Left renal pelvis (tissue), 4 donors: ENCODE results near the gene DZIP1L. TPM values are rescaled to one million over a fixed set of nuclear protein-coding genes. Genes with fewer than 3 reads are reported as not detected.
"Not testable (repeated sequence)": the region's sequence is repeated elsewhere in the genome, so short reads cannot be mapped to it uniquely, and the experiment has no call there.

Source experiments
- DNase-seq, 4 donors: peaks; one replicate each; pipeline ENCODE4 v3.0.0-alpha.2; 2013; ENCODE audit warnings: low read depth in 4 of 4, low spot score in 3 of 4
- polyA plus RNA-seq, 4 donors: library from polyadenylated mRNA; unstranded; fragments of 120-200 nt; gene quantifications; one replicate each; pipeline ENCODE4 v1.2.1, GENCODE V29; 2013; ENCODE audit not compliant: insufficient read length in 4 of 4

DZIP1L gene
- polyA plus RNA-seq = 10 to 100 TPM in 3 of 4 donors, 1 to 10 TPM in 1; 9.6 to 22.9 (median 14.8) TPM

GRCh38 chr3:138114988-138115971 lies at the start of gene DZIP1L:
DZIP1L (minus strand) TSS chr3:138115608; CDS start chr3:138103971, 11,637 bp downstream.
- DNase-seq = peak in 3 of 4 donors; percentile 43 to 63 (median 61)

- DNase-seq = no peak
These were observed 49.7 kb upstream of the DZIP1L start for GRCh38 chr3:138165061-138165460.

- no peak for DNase-seq
These were observed 42.3 kb upstream of the DZIP1L start for GRCh38 chr3:138157743-138158142.

- DNase-seq = no peak
These were observed 39.1 kb upstream of the DZIP1L start for GRCh38 chr3:138154534-138154933.

- DNase-seq = no peak
These were observed 33.1 kb upstream of the DZIP1L start for GRCh38 chr3:138148503-138148902.

- not testable (repeated sequence) for DNase-seq
These were observed 26.8 kb upstream of the DZIP1L start for GRCh38 chr3:138142181-138142580.

GRCh38 chr3:138140940-138141339 lies 25.5 kb upstream of the DZIP1L start:
- no peak for DNase-seq

- DNase-seq = no peak
These were observed 24.3 kb upstream of the DZIP1L start for GRCh38 chr3:138139691-138140090.

- no peak for DNase-seq
These were observed 22.5 kb upstream of the DZIP1L start for GRCh38 chr3:138137861-138138260.

- DNase-seq = no peak
These were observed 20.8 kb upstream of the DZIP1L start for GRCh38 chr3:138136201-138136600.

GRCh38 chr3:138135833-138136194 lies 20.4 kb upstream of the DZIP1L start:
- DNase-seq = no peak

GRCh38 chr3:138135146-138135832 lies 19.9 kb upstream of the DZIP1L start:
- DNase-seq = no peak

GRCh38 chr3:138132239-138132638 lies 16.8 kb upstream of the DZIP1L start, which contains the start of gene A4GNT:
A4GNT (minus strand) TSS chr3:138132390; CDS start chr3:138131256, 1,134 bp downstream.
- DNase-seq = no peak

GRCh38 chr3:138127636-138128365 lies 12.4 kb upstream of the DZIP1L start:
- no peak for DNase-seq

- no peak for DNase-seq
These were observed 10.3 kb upstream of the DZIP1L start for GRCh38 chr3:138125548-138126221.

- no peak for DNase-seq
These were observed 9.4 kb upstream of the DZIP1L start for GRCh38 chr3:138124706-138125355.

GRCh38 chr3:138124188-138124587 lies 8.8 kb upstream of the DZIP1L start:
- no peak for DNase-seq

- DNase-seq = no peak
These were observed 4.0 kb upstream of the DZIP1L start for GRCh38 chr3:138119423-138119766.

GRCh38 chr3:138118612-138119422 lies 3.4 kb upstream of the DZIP1L start:
- peak in 3 of 4 donors; percentile 33 to 59 (median 48) for DNase-seq
